Measurements from ENCODE around the gene PPP2R2C.

The PPP2R2C gene

GRCh38 chr4:6327220-6327917, 145.0 kb downstream of the PPP2R2C start:
- peak; percentile 85 for DNase-seq (ENCODE audit: low spot score)

GRCh38 chr4:6326312-6327060, 145.9 kb downstream of the PPP2R2C start:
- DNase-seq (ENCODE audit: low spot score): no peak

DNA sequence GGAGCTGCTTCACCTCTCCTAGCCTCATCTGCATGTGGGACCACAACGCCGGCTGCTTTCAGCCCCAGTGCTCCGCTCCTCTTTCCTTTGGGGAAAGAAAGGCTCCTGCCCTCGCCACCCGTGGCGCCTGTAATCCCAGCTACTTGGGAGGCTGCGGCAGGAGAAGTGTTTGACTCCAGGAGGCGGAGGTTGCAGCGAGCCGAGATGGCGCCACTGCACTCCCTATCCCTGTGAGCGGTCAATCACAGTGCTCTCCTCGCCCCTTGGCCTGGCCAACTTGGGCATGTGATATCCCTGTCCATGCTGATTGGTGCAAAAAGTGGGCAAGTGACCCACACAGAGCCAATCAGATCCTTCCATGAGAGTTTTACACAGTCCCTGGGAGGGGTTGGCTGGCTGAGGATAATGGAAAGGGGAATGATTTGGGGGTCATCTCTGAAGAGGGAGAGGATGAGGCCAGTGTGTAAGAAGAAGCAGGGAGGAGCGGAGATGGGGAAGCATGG, 146.6 kb downstream of the PPP2R2C start:
- DNase-seq (ENCODE audit: low spot score): no peak

- DNase-seq (ENCODE audit: low spot score): no peak
Observed at GRCh38 chr4:6324999-6325787, 147.2 kb downstream of the PPP2R2C start.

DNA sequence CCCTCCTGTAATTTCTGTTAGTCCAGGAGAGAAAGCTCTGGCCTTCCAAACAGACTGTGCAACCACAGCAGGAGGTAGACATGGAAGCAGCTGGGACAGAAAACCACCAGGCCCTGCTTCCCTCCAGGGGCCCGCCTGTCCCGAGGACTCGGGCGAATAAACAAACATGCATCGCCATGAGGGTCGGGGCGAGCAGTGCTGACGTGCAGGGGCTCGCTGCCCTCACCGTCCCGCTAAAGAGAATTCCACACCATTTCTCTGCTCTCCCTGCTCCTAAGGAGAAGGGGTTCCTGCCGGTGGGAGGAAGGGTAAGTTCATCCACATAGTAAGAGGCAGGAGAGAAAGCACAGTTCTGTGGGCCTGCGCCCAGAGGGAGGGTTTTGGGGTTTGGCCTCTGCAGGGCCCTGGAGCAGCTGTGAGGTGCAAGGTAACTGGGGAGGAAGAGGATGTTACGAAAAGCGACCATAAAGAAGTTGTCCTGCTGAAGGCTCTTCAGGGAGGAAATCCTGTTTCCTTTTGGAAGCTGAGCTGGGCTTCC, 147.9 kb downstream of the PPP2R2C start:
- DNase-seq (ENCODE audit: low spot score): no peak

GRCh38 chr4:6322761-6323566, 149.4 kb downstream of the PPP2R2C start:
- no peak for DNase-seq (ENCODE audit: low spot score)

DNA sequence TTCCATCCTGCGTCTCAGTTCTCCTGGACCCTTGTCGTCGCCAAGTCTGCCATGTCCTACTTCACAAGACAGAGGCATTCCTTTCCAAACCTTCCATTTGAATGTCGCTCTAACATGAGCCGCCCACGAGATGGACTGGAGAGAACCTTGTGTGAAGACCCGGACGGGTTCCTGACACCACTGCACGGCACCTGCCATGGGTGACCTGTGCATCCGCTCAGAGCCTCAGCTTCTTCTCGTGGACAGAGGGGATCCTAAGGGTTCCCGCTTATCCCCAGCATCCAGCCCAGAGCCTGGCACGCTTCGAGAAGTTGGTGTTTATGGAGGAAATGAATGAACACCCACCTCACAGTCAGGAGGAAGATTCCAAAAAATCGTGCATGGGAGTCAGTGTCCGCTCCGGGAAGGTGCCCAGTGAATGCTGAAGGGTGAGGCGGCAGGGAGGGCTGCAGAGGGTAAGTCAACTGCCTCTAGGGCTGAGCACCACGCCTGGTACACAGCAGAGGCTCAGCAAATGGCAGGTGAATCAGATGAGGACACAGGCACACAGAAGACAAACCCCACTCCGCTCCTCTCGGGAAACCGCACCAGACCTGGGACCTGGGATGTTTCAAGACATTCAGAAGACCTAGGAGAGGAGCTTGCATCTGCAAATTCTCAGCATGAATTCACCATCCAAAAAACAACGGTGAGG, 150.2 kb downstream of the PPP2R2C start:
- no peak for DNase-seq (ENCODE audit: low spot score)

DNA sequence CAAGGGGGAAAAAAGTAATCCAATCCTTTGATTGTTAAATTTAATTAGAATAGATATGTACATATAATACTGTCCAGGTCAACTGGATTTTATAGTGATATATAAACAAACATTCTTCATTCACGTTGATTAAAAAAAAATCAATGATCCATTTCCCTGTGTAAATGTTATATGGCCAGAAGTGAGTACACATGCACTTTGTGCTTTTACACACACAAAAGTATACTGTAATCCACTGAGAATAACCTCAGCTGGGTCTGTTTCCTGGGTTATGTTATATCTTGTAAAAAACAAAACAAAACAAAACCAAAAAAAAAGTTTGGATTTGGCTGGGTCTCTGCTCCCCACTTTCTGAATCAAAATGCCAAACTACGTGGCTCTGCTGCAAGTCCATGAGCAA, 151.1 kb downstream of the PPP2R2C start:
- DNase-seq (ENCODE audit: low spot score): no peak

- no peak for DNase-seq (ENCODE audit: low spot score)
Observed at GRCh38 chr4:6320663-6321062, 151.8 kb downstream of the PPP2R2C start.

- no peak for DNase-seq (ENCODE audit: low spot score)
Observed at GRCh38 chr4:6319530-6320150, 152.8 kb downstream of the PPP2R2C start.

DNA sequence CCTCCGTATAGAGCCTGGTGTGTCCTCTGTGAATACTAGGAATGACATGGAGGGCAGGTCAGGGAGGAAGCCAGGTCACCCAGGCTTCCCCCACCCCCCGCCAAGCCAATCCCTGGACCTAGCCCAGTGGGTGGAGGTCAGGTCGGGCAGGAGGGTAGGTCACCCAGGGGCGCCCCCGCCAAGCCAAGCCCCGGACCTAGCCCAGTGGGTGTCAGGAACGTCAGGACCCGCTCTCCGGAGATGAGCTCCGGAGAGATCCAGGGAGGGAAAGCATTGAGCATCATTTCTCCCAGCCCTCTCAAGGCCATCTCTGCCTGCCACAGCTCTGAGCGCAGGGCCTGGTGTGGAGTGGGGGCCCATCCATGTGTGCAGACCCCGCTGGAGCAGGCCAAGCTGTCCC, 154.2 kb downstream of the PPP2R2C start:
- DNase-seq (ENCODE audit: low spot score): no peak

DNA sequence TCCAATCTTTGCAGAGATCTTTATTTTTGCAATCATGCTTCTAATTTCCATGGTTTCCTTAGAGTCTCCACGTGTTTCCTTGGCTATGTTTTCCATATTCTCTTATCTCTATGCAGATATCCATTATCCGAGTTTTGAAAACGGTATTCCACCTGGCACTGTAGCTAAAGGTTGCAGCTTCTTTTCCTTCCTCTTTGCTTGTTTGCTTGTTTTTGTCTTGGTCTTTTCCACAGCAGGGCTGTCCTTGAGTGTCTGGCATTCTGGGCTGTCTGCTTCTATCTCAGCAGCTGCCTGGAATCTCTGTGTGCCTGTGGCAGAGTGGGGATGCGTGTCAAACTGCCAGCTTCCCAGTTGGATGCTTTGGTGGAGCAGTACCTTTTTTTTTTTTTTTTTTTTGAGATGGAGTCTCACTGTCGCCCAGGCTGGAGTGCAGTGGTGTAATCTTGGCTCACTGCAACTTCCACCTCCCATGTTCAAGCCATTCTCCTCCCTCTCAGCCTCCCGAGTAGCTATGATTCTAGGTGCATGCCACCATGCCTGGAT, 155.9 kb downstream of the PPP2R2C start:
- DNase-seq (ENCODE audit: low spot score): no peak

DNA sequence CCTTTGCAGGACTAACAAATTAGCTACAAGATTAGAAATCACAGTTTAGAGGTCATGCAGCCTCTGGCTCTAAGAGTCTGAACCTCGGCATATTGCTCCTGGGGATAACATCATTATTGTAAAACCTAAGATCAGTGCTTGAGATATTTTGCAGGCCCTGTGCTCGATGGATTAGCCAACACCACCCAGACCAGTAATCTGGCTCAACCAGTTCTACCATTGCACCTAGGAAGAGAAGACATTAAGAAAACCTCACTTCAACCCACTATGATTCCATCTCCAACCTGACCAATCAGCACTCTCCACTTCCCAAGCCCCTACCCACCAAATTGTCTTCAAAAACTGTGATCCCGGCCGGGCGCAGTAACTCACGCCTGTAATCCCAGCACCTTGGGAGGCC, 159.2 kb downstream of the PPP2R2C start:
- no peak for DNase-seq (ENCODE audit: low spot score)

DNA sequence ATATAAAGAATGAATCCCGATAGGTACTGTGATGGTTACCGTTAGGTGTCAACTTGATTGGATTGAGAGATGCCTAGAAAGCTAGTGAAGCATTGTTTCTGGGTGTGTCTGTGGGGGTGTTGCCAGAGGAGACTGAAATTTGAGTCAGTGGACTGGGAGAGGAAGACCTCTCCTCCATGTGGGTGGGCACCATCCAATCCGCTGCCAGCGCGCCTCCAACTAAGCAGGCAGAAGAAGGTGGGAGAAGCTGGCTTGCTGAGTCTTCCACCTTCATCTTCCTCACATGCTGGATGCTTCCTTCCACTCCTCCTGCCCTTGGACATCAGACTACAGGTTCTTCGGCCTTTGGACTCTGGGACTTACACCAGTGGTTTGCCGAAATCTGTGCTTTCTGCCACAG, 162.6 kb downstream of the PPP2R2C start:
- no peak for DNase-seq (ENCODE audit: low spot score)

DNA sequence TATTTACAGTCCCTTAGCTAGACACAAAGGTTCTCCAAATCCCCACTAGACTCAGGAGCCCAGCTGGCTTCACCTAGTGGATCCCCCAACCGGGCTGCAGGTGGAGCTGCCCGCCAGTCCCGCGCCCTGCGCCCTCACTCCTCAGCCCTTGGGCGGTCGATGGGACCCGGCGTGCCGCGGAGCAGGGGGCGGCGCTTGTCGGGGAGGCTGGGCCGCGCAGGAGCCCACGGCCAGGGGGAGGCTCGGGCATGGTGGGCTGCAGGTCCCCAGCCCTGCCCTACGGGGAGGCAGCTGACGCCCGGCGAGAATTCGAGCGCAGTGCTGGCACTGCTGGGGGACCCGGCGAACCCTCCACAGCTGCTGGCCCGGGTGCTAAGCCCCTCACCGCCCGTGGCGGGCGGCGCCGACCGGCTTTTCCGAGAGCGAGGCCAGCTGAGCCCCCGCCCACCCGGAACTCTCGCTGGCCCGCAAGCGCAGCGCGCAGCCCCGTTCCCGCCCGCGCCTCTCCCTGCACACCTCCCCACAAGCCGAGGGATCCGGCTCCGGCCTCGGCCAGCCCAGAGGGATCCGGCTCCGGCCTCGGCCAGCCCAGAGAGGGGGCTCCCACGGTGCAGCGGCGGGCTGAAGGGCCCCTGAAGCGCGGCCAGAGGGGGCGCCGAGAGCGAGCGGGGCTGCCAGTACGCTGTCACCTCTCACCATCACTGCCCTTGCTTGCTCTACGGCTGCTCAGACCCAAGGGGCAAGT, 163.3 kb downstream of the PPP2R2C start:
- DNase-seq (ENCODE audit: low spot score): no peak

- no peak for DNase-seq (ENCODE audit: low spot score)
Observed at GRCh38 chr4:6307891-6308290, 164.5 kb downstream of the PPP2R2C start.

DNA sequence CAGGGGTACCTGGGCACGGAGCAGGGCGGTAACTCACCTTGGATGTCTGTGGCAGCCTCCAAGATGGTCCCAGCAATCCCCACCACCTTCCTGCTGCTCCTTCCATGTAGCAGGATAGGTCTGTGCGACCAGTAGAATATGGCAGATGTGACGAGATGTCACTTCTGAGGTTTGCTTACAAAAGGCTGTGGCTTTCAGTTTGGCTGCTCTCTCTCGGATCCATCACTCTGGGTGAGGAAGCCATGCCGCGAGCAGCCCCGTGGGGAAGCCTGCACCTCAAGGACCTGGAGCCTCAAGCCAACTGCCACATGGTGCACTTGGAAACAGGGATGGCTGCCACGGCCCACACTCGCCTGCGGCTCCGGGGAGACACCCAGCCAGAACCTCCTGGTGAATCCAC, 165.2 kb downstream of the PPP2R2C start:
- no peak for DNase-seq (ENCODE audit: low spot score)

DNA sequence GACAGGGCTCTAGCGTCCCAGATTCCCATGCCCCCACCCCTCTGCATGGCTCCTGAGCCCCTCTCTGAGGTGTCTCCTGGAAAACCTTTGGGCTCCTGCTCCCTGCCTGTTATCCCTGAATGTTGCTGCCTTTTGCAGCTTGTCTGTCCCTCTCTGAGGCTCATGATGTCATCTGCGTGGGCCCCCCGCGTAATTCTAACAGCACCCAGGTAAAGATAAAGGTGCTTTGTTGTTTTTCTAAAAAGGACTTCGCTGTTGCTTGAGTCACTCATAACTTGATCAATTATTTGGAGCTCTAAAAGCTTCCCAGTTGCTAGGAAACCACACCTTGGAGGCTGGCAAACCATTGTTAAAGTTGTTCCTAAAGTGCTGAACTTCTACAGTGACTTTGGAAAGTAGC, 166.1 kb downstream of the PPP2R2C start:
- no peak for DNase-seq (ENCODE audit: low spot score)

- no peak for DNase-seq (ENCODE audit: low spot score)
Observed at GRCh38 chr4:6303943-6304342, 168.5 kb downstream of the PPP2R2C start.

GRCh38 chr4:6302869-6303268, 169.5 kb downstream of the PPP2R2C start:
- no peak for DNase-seq (ENCODE audit: low spot score)

Measured in AG08395 (cell line).